Subcutaneous abdominal adipose tissue (tissue), 5 donors: ENCODE measurements around the gene SIRT6.
"Not testable (repeated sequence)": the region's sequence is repeated elsewhere in the genome, so short reads cannot be mapped to it uniquely, and the experiment has no call there.

Experiments
- H3K27ac ChIP-seq: one replicate; pipeline ENCODE4 v1.7.0; 2013; ENCODE audit warnings: low read depth, mild to moderate bottlenecking, inconsistent platforms, low read length, moderate library complexity
- H3K27me3 ChIP-seq, 5 donors: one replicate each; pipeline ENCODE4 v1.7.0; 2013; ENCODE audit warnings: low read length in 5 of 5, inconsistent platforms in 1 of 5; ENCODE audit not compliant: control insufficient read depth in 5 of 5, insufficient read depth in 4 of 5
- H3K36me3 ChIP-seq, 5 donors: one replicate each; pipeline ENCODE4 v1.7.0; 2013; ENCODE audit warnings: low read length in 5 of 5; ENCODE audit not compliant: control insufficient read depth in 5 of 5, insufficient read depth in 5 of 5
- H3K4me1 ChIP-seq, 5 donors: one replicate each; pipeline ENCODE4 v1.7.0; 2013; ENCODE audit warnings: low read length in 5 of 5, mild to moderate bottlenecking in 3 of 5, moderate library complexity in 1 of 5; ENCODE audit not compliant: control insufficient read depth in 5 of 5, insufficient read depth in 5 of 5
- H3K4me3 ChIP-seq, 5 donors: one replicate each; pipeline ENCODE4 v1.7.0; 2013; ENCODE audit warnings: low read length in 5 of 5, low read depth in 1 of 5
- H3K9ac ChIP-seq, 5 donors: one replicate each; pipeline ENCODE4 v1.7.0; 2013; ENCODE audit warnings: low read length in 5 of 5, mild to moderate bottlenecking in 4 of 5, moderate library complexity in 3 of 5
- H3K9me3 ChIP-seq, 5 donors: one replicate each; pipeline ENCODE4 v1.7.0; 2013; ENCODE audit warnings: low read length in 5 of 5; ENCODE audit not compliant: control insufficient read depth in 5 of 5
- donor health status: healthy.
- donor health status: healthy.
- donor health status: healthy.
- donor health status: healthy.
- donor health status: healthy.

Gene SIRT6

GRCh38 chr19:4220188-4220587 is 37.8 kb upstream of the SIRT6 start:
- no peaks in the 10 kb centered on the region for H3K36me3 ChIP-seq
- no peaks in the 10 kb centered on the region for H3K4me1 ChIP-seq
- peaks cover 0 to 3% (median 0%) of the 10 kb centered on the region in 5 donors for H3K9me3 ChIP-seq
- no peak overlapping the region for H3K27ac ChIP-seq
- H3K4me3 ChIP-seq, result no peak overlapping the region
- no peak overlapping the region for H3K9ac ChIP-seq
- no peaks in the 10 kb centered on the region for H3K27me3 ChIP-seq

GRCh38 chr19:4218523-4218922 is 36.2 kb upstream of the SIRT6 start:
- H3K36me3 ChIP-seq, H3K27ac ChIP-seq, H3K9me3 ChIP-seq, H3K27me3 ChIP-seq, H3K9ac ChIP-seq, H3K4me1 ChIP-seq, H3K4me3 ChIP-seq: not testable (repeated sequence)

GRCh38 chr19:4217429-4218264 is 35.3 kb upstream of the SIRT6 start:
- Histone ChIP-seq H3K9ac (no peak overlapping the region), H3K27me3 (peaks cover 0 to 3% (median 0%) of the 10 kb centered on the region in 5 donors), H3K27ac (no peak overlapping the region), H3K4me1 (no peaks in the 10 kb centered on the region), H3K4me3 (no peak overlapping the region), H3K36me3 (no peaks in the 10 kb centered on the region), H3K9me3 (peaks cover 0 to 3% (median 0%) of the 10 kb centered on the region in 5 donors)

- Histone ChIP-seq H3K27me3 (peaks cover 0 to 5% (median 0%) of the 10 kb centered on the region in 5 donors), H3K27ac (no peak overlapping the region), H3K4me3 (no peak overlapping the region), H3K9ac (no peak overlapping the region), H3K36me3 (no peaks in the 10 kb centered on the region), H3K9me3 (peaks cover 0 to 3% (median 0%) of the 10 kb centered on the region in 5 donors), H3K4me1 (no peaks in the 10 kb centered on the region)
These were observed 34.5 kb upstream of the SIRT6 start for GRCh38 chr19:4216846-4217245.

GRCh38 chr19:4215807-4216206 is 33.4 kb upstream of the SIRT6 start:
- H3K4me1 ChIP-seq, result no peaks in the 10 kb centered on the region
- no peaks in the 10 kb centered on the region for H3K36me3 ChIP-seq
- H3K9ac ChIP-seq, result no peak overlapping the region
- H3K9me3 ChIP-seq, result peaks cover 0 to 3% (median 0%) of the 10 kb centered on the region in 5 donors
- H3K4me3 ChIP-seq, result no peak overlapping the region
- peaks cover 0 to 7% (median 0%) of the 10 kb centered on the region in 5 donors for H3K27me3 ChIP-seq
- H3K27ac ChIP-seq, result no peak overlapping the region

- H3K27me3 ChIP-seq, result peaks cover 0 to 10% (median 0%) of the 10 kb centered on the region in 5 donors
These were observed 30.8 kb upstream of the SIRT6 start for GRCh38 chr19:4213116-4213515.

GRCh38 chr19:4210166-4210731 is 27.9 kb upstream of the SIRT6 start:
- no peak overlapping the region for H3K4me3 ChIP-seq

More at GRCh38 chr19:4213116-4213515, 30.8 kb upstream of the SIRT6 start:
- Histone ChIP-seq H3K4me1 (no peaks in the 10 kb centered on the region), H3K9me3 (peaks cover 0 to 3% (median 0%) of the 10 kb centered on the region in 5 donors), H3K9ac (no peak overlapping the region), H3K27ac (no peak overlapping the region), H3K4me3 (no peak overlapping the region), H3K36me3 (no peaks in the 10 kb centered on the region)

GRCh38 chr19:4208385-4209094 is 26.2 kb upstream of the SIRT6 start:
- Histone ChIP-seq H3K4me3 (no peak overlapping the region), H3K27me3 (peaks cover 0 to 16% (median 3%) of the 10 kb centered on the region in 5 donors), H3K4me1 (peaks cover 0 to 5% (median 3%) of the 10 kb centered on the region in 5 donors), H3K9ac (no peak overlapping the region), H3K9me3 (no peaks in the 10 kb centered on the region), H3K27ac (no peak overlapping the region), H3K36me3 (no peaks in the 10 kb centered on the region)

More at GRCh38 chr19:4210166-4210731, 27.9 kb upstream of the SIRT6 start:
- H3K9ac ChIP-seq, result no peak overlapping the region
- H3K27ac ChIP-seq, result no peak overlapping the region
- no peaks in the 10 kb centered on the region for H3K36me3 ChIP-seq
- H3K9me3 ChIP-seq, result no peaks in the 10 kb centered on the region
- H3K4me1 ChIP-seq, result no peaks in the 10 kb centered on the region
- H3K27me3 ChIP-seq, result peaks cover 0 to 16% (median 3%) of the 10 kb centered on the region in 5 donors

- no peak overlapping the region for H3K27ac ChIP-seq
- no peak overlapping the region for H3K4me3 ChIP-seq
- no peaks in the 10 kb centered on the region for H3K9me3 ChIP-seq
- H3K9ac ChIP-seq, result no peak overlapping the region
- H3K36me3 ChIP-seq, result no peaks in the 10 kb centered on the region
- peaks cover 0 to 5% (median 3%) of the 10 kb centered on the region in 5 donors for H3K4me1 ChIP-seq
- peaks cover 0 to 14% (median 3%) of the 10 kb centered on the region in 5 donors for H3K27me3 ChIP-seq
These were observed 24.6 kb upstream of the SIRT6 start for GRCh38 chr19:4206818-4207484.
